Stimulated activated CD8-positive, alpha-beta memory T cell treated with anti-CD3 and anti-CD28 coated beads, Interleukin-15, amount 100 ng/mL, for 48 hours (primary cell): ENCODE measurements around the gene DCTD.
A peak's percentile ranks its signal among the peaks of the same experiment; 100 is the strongest.

Source experiments
- DNase-seq, 2 donors: peaks; one replicate each; pipeline ENCODE4 v3.0.0-alpha.2; 2020; ENCODE audit warnings: low read depth in 2 of 2

Gene DCTD

DNA sequence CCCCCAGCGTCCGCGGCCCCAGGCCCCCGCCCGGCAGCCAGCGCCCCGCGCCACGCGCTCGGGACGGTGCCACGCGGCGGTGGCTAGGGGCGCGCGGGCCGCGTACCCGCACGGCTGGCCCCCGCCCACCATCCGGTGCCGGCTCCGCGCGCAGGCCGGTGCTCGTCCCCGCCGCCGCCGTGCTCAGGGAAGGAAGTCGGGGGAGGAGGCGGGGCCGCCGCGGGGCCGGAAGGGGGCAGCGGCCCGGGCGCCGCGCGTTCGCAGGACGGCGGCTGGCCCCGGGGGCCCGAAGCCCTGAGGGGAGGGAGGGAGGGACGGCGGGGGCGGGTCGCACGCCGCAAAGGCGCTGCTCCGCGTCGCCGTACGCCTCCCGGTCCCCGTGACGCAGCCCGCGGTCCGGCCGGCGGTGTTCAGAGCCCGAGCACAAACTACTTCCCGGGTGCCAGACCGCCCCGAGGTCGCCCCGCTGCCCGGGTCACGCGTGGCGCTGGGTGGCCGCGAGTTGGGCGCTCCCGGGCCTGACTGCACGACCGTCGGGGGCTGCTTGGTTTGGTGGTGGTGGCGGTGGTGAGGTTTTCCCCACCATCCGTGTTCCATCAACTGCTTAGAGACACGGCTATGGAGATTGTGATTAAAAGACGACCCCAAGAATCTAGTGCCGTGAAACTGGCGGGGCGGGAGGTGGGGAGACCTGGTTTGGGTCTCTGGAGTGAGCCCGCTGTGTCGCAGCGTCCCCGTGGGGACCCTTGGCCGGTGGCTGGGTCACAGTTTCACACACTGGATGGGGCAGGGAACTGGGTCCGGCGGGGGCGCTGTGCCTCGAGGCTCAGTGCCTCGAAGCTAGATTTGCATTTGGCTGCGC lies at the start of gene DCTD:
TSS of gene DCTD (minus strand) at position 205 of the 862 bp plus-strand sequence. CDS start 1,818 bp downstream, outside the sequence.
- peak; percentile 72 to 76 for DNase-seq

DNA sequence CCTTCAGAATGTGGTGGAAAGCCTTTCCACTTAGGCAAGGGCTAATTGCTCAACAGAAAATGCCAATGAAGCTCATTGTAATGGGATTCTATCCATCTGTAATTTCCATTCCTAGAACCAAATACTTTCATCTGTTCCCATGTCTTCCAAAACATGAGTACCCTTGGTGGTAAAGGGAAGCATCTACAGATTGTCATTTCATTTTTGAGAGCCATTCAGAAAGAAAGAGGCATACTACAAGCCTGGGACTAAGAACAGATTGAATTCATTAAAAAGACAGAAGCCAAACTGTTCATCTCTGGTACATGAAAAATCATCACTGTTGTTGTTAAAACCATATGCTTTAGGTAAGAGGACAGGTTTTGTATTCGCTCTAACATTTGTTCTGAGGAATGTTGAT lies 43.6 kb upstream of the DCTD start:
- no peak for DNase-seq

GRCh38 chr4:182960228-182960627 lies 43.0 kb upstream of the DCTD start:
- DNase-seq: no peak

DNA sequence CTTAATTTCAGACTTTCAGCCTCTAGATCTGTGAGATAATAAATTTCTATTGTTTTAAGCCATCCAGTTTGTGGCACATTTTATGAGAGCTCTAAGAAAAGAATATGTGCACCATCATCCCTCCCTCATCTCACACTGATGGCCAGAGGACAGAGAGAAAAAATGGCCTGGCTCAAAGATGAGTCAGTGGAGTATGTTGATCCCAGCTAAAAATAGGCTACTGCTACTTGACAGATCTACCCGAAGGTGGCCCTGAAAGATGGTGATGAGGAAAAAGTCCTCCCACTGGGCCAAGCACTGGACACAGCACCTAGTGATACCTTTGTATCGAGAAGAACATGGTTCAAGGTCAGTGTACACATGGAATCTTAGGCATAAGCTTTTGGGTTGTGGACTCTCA lies 38.2 kb upstream of the DCTD start:
- DNase-seq: no peak

DNA sequence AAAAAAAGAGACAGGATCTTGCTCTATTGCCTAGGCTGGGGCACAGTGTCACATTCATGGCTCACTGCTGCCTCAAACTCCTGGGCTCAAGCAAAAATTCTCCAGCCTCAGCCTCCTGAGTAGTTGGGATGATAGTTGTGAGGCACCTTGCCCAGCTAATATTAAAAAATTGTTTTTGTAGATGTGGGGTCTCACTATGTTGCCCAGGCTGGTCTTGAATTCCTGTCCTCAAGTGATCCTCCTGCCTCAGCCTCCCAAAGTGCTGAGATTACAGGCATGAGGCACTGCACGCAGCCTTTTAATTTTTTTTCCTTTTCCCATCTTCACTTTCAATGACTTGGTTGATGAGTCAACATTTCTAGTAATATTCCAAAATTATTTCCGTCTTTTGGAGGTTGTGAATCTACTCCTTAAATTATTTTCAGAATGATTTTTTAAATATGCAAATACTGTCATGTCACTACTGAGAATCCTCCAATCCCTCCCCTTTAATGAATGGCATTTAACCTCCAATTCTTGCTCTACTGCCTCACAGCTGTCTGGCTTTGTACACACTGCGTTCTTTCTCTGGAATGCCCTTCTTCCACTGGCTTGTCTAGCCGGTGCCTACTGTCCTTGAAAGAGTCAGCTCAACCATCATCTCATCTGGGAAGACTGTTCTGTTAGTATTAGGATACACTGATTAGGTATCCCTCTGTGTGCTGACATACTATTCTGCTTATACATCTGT lies 27.5 kb upstream of the DCTD start:
- no peak for DNase-seq

DNA sequence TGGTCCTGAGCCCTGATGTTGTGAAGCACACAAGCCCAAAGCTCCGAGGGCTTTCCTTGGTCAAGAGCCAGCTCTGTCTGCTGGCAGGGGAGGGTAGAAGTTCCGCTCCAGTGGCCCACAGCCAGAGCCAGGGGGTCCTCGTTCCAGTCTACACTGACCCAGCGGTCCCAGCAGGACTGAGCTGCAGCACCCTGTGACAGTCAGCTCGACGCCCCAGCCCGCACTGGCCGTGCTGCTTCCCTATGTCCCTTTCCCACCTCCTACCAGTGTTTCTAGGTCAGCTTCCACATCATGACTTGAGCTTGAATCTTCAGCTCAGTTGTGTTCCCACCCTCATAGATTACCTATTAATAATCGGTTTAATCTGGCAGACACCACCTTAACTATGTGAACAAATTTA lies 22.5 kb upstream of the DCTD start:
- DNase-seq: no peak

DNA sequence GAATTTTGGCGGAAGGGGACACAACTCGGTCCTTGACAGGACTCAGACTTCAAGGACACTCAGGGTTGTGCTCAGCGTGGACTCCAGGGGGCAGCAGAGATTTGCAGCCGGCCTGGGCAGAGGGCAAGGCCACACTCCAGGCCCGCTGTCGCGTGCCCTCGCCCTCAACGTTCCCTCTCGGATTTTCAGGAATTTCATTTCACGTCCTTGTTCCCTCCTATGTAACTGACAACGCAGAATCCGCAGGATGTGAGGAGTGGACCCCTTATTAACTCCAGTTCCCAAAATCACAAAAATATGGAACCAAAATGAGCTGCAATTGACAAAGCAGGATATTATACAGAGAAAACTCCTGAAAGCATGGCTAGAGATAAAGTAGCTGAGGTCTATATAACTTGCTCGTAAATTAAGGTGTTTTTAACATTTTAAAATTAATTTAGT lies 21.0 kb upstream of the DCTD start:
- peak; percentile 45 to 55 for DNase-seq

GRCh38 chr4:182937268-182938204 lies 20.4 kb upstream of the DCTD start:
- DNase-seq: no peak

GRCh38 chr4:182932651-182933050 lies 15.5 kb upstream of the DCTD start:
- DNase-seq: no peak

GRCh38 chr4:182931691-182932345 lies 14.6 kb upstream of the DCTD start:
- no peak for DNase-seq

DNA sequence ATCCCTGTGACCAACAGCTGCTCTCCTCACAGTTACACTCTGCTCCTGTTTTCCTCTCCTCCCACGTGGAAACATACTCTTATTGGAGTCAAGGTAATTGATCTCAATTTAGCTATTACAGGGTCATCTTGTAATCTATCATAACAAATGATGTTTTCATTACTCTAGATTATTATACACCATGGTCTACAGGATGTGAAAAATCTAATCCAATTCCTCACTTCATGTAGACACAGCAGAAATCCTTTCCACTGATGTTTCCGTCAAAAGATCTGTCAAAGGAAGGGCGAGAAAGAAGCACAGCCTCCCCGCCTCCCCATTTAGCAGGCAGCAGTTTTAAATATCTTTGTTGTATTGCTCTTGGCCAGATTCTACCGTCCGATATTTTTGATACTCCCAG lies 13.7 kb upstream of the DCTD start:
- DNase-seq: no peak

DNA sequence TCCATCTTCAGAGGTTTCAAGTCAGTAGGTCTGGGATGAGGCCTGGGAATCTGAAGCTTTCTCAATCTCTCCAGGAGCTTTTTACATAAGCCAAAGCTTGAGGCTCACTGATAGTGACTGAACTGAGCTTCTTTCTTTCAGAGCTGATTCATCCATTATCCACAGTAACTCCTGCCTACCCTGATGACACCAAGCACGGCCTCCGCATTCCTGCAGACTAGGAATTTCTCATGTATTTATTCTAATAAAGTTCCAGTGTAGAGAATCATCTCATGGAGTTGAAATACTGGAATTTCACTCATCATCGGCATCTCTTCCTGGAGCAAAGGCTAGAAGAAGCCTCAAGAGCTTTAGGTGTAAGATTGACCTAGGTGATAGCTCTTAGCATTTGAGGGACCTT lies 12.1 kb upstream of the DCTD start:
- no peak for DNase-seq

DNA sequence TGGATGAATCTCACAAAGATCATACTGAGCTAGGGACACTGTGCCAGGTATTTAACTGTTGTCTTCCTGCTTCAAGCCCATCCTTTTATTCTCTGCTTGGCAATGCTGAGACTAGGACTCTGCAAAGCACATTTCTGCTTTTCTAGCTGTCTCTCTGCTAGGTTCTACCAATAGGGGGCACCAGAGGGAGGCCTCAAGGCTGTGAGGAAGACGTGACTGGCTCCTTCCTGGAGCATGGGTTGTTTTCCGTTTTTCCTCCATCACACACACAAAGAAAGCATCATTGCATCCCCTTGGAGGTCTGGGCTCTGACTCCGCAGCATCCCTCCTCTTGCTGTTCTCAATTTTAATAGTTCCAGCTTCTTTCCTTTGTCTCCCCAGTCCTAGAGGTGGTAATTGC lies 10.9 kb upstream of the DCTD start:
- no peak for DNase-seq

DNA sequence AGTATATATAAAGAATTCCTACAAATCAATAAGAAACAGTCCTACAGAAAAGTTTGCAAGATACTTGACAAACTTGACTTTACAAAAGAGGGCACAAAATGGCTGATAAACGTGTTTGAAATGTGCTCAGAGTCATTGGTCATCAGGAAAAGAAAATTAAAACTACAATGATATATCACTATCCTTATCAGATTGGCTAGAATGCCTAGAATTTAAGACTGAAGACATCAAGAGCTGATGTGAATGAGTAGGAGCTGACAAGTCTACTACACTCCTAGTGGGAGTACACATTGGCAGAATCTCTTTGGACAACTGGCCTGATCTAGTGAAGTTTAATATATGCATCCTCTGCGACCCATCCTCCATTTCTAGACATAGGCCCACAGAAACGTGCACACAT lies 10.3 kb upstream of the DCTD start:
- DNase-seq: no peak

GRCh38 chr4:182925855-182926254 lies 8.7 kb upstream of the DCTD start:
- DNase-seq: no peak

DNA sequence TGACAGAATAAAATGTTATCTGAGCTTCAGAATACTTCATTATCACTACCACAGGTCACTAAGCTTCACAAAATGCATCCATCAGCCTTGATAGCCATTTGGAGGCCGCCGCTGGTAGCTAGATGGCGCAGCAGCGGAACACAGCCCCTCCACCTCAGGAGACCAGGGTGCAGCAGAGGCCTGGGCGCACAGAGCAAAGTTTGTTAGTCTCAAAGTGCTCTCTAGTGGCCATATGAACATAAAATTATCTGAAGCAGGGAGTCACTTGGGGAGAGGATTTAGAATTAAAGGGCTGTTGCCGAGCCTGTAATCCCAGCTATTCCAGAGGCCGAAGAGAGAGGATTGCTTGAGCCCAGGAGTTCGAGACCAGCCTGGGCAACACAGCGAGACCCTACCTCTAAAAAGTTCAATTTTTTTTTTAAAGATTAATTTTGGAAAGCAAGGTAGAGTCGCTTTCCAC lies 8.1 kb upstream of the DCTD start:
- DNase-seq: peak; percentile 31 to 53

- DNase-seq: no peak
These were observed 7.3 kb upstream of the DCTD start for GRCh38 chr4:182924497-182924896.

DNA sequence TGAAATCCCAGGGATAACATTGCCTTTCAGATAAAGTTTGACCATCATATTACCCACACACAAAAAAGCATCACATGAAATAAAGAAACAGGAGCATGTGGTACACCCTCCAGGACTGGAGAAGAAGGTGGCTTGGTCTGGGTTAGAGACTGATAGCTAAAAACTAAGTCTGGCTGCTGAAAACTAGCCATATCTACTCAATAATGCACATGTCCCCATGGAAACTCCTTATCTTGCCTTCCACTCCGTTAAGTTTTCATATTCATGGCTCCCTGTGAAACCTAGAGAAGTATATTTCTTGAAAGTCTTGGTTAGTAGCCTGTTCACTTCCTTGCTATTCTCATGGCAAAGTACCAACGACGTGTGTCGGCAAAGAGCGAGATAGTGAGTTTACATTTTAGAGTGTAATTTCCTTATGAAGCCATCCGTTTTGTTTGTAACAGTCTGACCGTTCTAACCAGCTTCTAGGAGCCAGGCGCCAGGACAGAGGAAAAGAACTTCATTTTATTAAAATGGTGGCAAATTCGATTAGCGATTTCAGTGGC lies 6.7 kb upstream of the DCTD start:
- no peak for DNase-seq

GRCh38 chr4:182923366-182923765 lies 6.2 kb upstream of the DCTD start:
- DNase-seq: no peak

GRCh38 chr4:182922501-182923284 lies 5.5 kb upstream of the DCTD start:
- DNase-seq: no peak
